A673 (cell line): ENCODE measurements around the gene ZSWIM5.

Experiments used
- CTCF ChIP-seq: fragments of 300-800, 200-600 bp; sonication (generic); conservative IDR thresholded peaks from 2 replicates; pipeline ENCODE4 v1.5.1; 2017; ENCODE audit warnings: low read depth, mild to moderate bottlenecking, antibody characterized with exemption, low read length, moderate library complexity, mixed read lengths
- EZH2 ChIP-seq: fragments of 200-600 bp; sonication (generic); IDR thresholded peaks from 2 replicates; pipeline ENCODE4 v1.6.1; 2017; ENCODE audit warnings: borderline replicate concordance, low read depth, mild to moderate bottlenecking, mixed read lengths, antibody characterized with exemption, low read length; ENCODE audit not compliant: poor library complexity, severe bottlenecking

- TF ChIP-seq CTCF: no peak
- TF ChIP-seq EZH2: no peak
Observed at GRCh38 chr1:45033356-45033755, 173.0 kb downstream of the ZSWIM5 start.
